NT2/D1 (cell line): ENCODE measurements around the gene EPHA2.

Source experiments
- DNase-seq: peaks from one replicate; pipeline ENCODE4 v3.0.0-alpha.2; 2011; ENCODE audit warnings: low read depth, low spot score
- H3K27me3 ChIP-seq: 2 replicates; pipeline ENCODE4 v1.6.0; 2011; ENCODE audit warnings: mild to moderate bottlenecking; ENCODE audit not compliant: insufficient read length, insufficient read depth
- H3K36me3 ChIP-seq: 2 replicates; pipeline ENCODE4 v1.6.1; 2011; ENCODE audit warnings: mild to moderate bottlenecking, low read length, mixed read lengths; ENCODE audit not compliant: insufficient read depth, insufficient read length
- H3K4me1 ChIP-seq: 2 replicates; pipeline ENCODE4 v1.5.1; 2011; ENCODE audit not compliant: insufficient read depth, insufficient read length
- H3K4me3 ChIP-seq: 2 replicates; pipeline ENCODE4 v1.5.1; 2011; ENCODE audit warnings: low read depth; ENCODE audit not compliant: insufficient read length
- H3K9ac ChIP-seq: 2 replicates; pipeline ENCODE4 v1.6.0; 2011; ENCODE audit warnings: low read depth; ENCODE audit not compliant: insufficient read length
- H3K9me3 ChIP-seq: 2 replicates; pipeline ENCODE4 v1.5.1; 2011; ENCODE audit warnings: mild to moderate bottlenecking, low read length; ENCODE audit not compliant: insufficient read depth
- SUZ12 ChIP-seq: IDR thresholded peaks from 2 replicates; pipeline ENCODE4 v1.6.1; 2011; ENCODE audit not compliant: insufficient read length, insufficient read depth; ENCODE audit errors: extremely low read depth
- YY1 ChIP-seq: IDR thresholded peaks from 2 replicates; pipeline ENCODE4 v1.6.1; 2011; ENCODE audit not compliant: insufficient read length, insufficient read depth
- ZNF274 ChIP-seq: IDR thresholded peaks from 2 replicates; pipeline ENCODE4 v1.6.1; 2011; ENCODE audit warnings: mild to moderate bottlenecking, low read depth, low read length

Gene EPHA2

DNA sequence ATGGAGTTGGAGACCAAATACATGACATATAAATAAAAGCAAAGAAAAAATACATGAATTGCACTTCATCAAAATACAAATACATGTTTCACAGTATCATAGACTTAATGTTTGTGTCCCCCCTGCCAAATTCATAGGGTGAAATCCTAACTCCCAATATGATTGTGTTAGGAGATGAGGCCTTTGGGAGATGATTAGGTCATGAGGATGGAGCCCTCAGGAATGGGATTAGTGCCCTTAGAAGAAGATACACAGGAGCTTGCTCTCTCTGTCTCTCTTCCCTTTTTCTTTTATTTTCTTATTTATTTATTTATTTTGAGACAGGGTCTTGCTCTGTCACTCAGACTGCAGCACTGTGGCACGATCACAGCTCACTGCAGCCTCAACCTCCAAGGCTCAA is 56.5 kb downstream of the EPHA2 start:
- no peak overlapping the region for H3K4me3 ChIP-seq
- no peak overlapping the region for H3K9ac ChIP-seq
- no peaks in the 10 kb centered on the region for H3K36me3 ChIP-seq
- peaks cover 9% of the 10 kb centered on the region; the same call in 1 of the 2 replicates for H3K9me3 ChIP-seq
- no peak for DNase-seq
- TF ChIP-seq YY1 (no peak), SUZ12 (no peak), ZNF274 (no peak)
- peaks cover 2% of the 10 kb centered on the region for H3K4me1 ChIP-seq
- no peaks in the 10 kb centered on the region for H3K27me3 ChIP-seq

DNA sequence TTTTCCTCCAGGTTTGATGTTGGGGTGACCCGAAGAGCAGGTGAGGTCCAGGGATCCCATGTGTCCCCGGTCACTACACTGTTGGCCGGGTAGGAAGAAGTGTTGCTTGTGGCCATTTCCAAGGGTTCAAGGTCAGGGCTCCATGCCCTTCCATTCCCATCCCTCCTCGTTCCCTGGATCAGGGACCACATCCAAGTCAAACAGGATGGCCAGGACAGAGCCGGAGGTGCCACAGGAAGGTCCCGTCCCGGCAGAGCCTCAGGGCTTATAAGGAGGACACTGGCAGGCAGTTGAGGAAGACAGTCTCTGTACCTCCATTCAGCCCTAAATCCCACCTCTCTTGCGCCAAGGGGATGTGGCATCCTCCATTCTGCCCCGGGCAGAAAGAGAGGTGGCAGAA is 60.4 kb downstream of the EPHA2 start:
- H3K9me3 ChIP-seq: no peaks in the 10 kb centered on the region
- H3K4me1 ChIP-seq: peaks cover 2% of the 10 kb centered on the region
- no peaks in the 10 kb centered on the region for H3K36me3 ChIP-seq
- DNase-seq: no peak
- no peak overlapping the region for H3K9ac ChIP-seq
- TF ChIP-seq ZNF274: no peak
- no peak for TF ChIP-seq SUZ12
- no peak for TF ChIP-seq YY1
- H3K27me3 ChIP-seq: peaks cover under 1% of the 10 kb centered on the region
- no peak overlapping the region for H3K4me3 ChIP-seq

DNA sequence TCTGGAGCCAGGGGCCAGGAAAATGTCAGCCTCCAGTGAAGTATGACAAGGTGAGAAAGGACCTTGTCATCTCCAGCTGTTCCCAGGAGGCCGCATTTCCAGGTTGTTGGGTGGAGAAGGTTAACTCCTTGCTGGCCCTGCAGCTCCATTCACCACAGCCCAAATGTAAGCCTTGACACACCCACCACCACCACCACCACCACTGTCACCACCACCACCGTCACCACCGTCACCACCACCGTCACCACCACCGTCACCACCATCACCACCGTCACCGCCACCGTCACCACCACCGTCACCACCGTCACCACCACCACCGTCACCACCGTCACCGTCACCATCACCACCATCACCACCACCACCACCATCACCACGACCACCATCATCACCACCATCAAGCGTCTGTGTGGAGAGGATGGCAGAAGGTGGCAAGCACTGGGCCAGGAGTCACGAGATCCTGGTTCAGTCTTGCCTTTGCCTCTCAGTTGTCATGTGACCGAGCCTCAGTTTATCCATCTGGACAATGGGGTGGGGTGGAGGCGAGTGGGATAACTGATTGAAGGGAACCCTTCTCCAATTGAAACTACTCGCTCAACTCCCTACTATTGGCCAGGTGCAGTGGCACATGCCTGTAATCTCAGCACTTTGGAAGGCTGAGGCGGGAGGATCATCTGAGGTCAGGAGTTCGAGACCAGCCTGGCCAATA is 61.3 kb downstream of the EPHA2 start:
- H3K4me3 ChIP-seq: no peak overlapping the region
- TF ChIP-seq SUZ12 (no peak), ZNF274 (no peak), YY1 (no peak)

DNA sequence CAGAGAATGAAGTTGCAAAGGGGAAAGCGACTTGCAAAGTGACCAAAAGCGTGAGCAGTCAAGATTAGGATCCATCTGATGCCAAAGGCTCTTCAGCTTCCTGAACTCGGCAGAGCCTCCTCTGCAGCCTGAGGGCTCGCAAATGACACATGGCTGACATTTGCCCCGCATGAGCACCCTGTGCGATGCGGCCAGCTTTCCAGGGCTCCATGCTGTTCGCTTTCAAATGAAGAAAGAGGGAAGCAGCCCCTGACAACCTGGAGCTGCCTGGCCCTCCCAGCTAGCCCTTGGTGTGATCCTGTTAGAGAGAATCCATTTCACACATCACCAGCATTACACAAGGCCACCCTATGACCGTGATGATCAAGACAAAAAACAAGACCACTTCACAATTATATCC is 62.3 kb downstream of the EPHA2 start:
- peaks cover 2% of the 10 kb centered on the region for H3K4me1 ChIP-seq
- H3K9me3 ChIP-seq: no peaks in the 10 kb centered on the region
- no peak overlapping the region for H3K4me3 ChIP-seq
- no peak overlapping the region for H3K9ac ChIP-seq
- no peak for DNase-seq
- H3K36me3 ChIP-seq: no peaks in the 10 kb centered on the region
- peaks cover 3% of the 10 kb centered on the region for H3K27me3 ChIP-seq
- no peak for TF ChIP-seq YY1
- no peak for TF ChIP-seq ZNF274
- no peak for TF ChIP-seq SUZ12

More for the DNA sequence above, 61.3 kb downstream of the EPHA2 start:
- Histone ChIP-seq H3K36me3 (no peaks in the 10 kb centered on the region), H3K9me3 (no peaks in the 10 kb centered on the region), H3K4me1 (peaks cover 2% of the 10 kb centered on the region), H3K9ac (no peak overlapping the region), H3K27me3 (peaks cover 3% of the 10 kb centered on the region)
- DNase-seq: no peak

DNA sequence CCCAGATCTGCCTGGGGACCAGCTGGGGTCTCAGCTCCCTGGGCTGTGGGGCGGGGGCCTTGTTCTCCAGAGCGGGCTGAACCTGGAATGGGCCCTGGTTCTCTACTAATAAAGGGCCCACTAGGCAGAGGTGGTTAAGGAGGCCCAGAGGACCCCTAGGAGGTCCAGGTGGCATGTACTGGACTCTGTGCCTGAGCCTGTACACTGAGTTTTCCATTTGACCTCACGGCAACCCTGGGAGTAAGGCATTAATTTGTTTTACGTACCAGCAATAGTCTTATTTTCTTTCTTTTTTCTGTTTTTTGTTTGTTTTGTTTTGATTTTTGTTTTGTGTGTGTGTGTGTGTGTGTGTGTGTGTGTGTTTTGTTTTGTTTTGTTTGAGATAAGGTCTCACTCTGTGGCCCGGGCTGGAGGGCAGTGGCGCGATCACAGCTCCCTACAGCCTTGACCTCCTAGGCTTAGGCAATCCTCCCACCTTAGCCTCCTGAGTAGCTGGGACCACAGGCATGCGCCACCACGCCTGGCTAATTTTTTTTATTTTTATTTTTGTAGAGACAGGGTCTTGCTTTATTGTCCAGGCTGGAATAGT is 62.9 kb downstream of the EPHA2 start:
- no peaks in the 10 kb centered on the region for H3K9me3 ChIP-seq
- H3K4me1 ChIP-seq: peaks cover 5% of the 10 kb centered on the region
- H3K9ac ChIP-seq: no peak overlapping the region
- no peak for DNase-seq
- no peak overlapping the region for H3K4me3 ChIP-seq
- TF ChIP-seq ZNF274: no peak
- no peak for TF ChIP-seq SUZ12
- TF ChIP-seq YY1: no peak
- no peaks in the 10 kb centered on the region for H3K36me3 ChIP-seq
- peaks cover 3% of the 10 kb centered on the region for H3K27me3 ChIP-seq

DNA sequence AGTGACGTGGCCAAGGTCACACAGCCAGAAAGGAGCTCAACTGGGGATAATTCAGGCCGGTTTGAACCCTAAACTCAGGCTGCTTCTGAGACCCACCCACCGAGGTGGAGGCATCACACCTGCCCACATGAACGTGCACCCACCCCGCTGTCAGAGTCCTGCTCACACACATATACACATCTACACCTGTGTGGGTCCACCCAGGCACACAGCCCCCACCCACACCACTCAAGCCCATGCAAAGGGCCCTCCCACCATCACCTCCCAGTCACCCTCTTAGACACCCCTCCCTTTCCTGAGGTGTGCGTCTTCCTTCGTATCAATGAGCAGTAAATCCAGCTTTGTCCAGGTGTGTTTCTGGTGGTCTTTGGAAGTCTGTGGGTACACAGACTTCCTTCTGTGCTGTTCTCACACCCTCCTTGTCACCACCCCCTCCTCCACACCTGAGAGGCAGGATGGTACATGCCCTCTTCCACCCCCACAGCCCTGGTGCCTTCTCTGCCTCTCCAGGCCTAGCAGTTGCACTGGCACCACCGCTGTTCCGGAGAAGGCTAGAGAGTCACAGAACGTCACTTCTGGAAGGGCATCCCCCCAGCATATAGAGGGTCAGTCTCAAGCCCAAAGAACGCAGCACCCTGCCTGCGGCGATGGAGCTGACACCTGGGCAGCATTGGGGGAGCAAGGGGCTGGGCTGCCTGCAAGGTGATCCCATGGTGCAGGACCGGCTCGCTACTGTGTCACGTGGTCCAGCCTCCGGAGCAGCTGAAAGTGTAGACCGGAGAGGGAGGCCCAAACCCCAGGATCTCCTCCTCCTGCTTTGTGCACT is 63.6 kb downstream of the EPHA2 start:
- H3K9ac ChIP-seq: no peak overlapping the region

DNA sequence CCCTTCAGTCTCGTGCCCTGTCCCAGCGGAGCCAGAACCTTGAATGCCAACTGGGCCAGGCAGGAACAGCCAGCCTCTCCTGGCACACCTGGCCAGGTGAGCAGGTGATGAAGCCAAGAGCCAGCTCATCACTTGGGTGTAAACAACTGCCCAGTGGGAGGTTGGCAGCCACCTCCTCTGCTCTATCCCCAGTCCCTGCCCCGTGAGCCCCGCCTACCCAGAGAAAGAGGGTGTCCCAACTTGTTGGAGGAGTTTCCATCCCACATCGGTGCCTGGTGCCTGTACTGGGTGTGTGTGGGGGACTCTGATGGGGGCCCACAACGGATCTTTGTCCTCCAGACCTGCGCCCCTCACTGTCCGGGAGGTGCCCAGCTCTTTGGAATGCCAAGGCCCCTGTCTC is 64.6 kb downstream of the EPHA2 start:
- peaks cover 3% of the 10 kb centered on the region for H3K27me3 ChIP-seq
- H3K4me3 ChIP-seq: no peak overlapping the region
- DNase-seq: no peak
- TF ChIP-seq ZNF274 (no peak), SUZ12 (no peak), YY1 (no peak)
- H3K4me1 ChIP-seq: peaks cover 4% of the 10 kb centered on the region
- H3K9ac ChIP-seq: no peak overlapping the region
- no peaks in the 10 kb centered on the region for H3K36me3 ChIP-seq
- H3K9me3 ChIP-seq: no peaks in the 10 kb centered on the region

More for the DNA sequence above, 63.6 kb downstream of the EPHA2 start:
- no peak for TF ChIP-seq SUZ12
- no peak for TF ChIP-seq YY1
- TF ChIP-seq ZNF274: no peak
- no peak for DNase-seq
- no peak overlapping the region for H3K4me3 ChIP-seq
- peaks cover 3% of the 10 kb centered on the region for H3K27me3 ChIP-seq
- H3K36me3 ChIP-seq: no peaks in the 10 kb centered on the region
- peaks cover 6% of the 10 kb centered on the region for H3K4me1 ChIP-seq
- H3K9me3 ChIP-seq: no peaks in the 10 kb centered on the region
